DLD1 (cell line): ENCODE results near the gene C16orf46.

Source experiments
- in situ Hi-C: cut with HindIII; loops from 2 replicates; pipeline ENCODE4 v1.10.0; 2017; ENCODE audit warnings: low sequenced_read_pairs

C16orf46 gene

DNA sequence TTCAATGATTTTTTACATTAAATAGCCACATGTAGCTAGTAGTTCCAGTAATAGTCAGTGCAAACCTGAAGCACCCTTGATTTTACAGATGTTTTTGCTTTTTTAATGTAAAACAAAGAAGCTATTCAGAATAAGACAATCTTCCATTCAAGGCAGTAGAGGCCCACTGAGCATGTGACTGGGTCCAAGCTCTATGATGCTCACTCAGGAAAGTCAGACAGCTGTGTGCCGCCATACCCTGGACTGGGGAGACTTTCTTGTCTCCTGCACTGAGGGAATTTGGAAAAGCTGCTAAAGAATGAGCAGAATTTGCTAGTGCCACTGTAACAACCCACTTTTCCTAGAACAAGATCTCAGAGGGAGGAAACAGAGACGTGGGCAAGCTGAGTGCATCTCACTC lies 58.5 kb downstream of the C16orf46 start:
- in situ Hi-C loops: no loop called here

DNA sequence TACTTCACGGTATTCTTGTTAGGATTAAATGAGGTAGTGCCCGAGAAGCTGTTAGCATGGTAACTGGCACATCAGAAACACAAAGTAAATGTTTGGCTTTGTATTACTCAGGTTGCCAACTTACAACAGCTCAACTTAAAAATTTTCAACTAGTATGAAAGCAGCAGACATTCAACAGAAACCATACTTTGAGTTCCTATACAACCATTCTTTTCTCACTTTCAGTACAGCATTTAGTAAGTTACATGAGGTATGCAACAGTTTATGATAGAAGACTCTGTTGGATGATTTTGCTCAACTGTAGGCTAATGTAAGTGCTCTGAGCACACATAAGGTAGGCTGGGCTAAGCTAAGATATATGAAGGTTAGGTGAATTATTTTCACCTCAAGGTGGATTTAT lies 62.4 kb downstream of the C16orf46 start:
- in situ Hi-C loops: no loop called here

GRCh38 chr16:81012974-81013373 lies 64.1 kb downstream of the C16orf46 start:
- in situ Hi-C loops: no loop called here
